HG02678 (cell line): Measurements from ENCODE around the gene LCN6.
"Not testable (repeated sequence)": the region's sequence is repeated elsewhere in the genome, so short reads cannot be mapped to it uniquely, and the experiment has no call there.

ENCODE experiments used
- ATAC-seq: cut with Tn5 transposase; IDR thresholded peaks from one replicate; pipeline ENCODE4 v1.9.1; 2021; ENCODE audit warnings: mild to moderate bottlenecking, moderate library complexity; ENCODE audit not compliant: unreplicated experiment

The LCN6 gene

GRCh38 chr9:136784249-136784996, 36.1 kb upstream of the LCN6 start:
- ATAC-seq = no peak

GRCh38 chr9:136782452-136782851, 34.1 kb upstream of the LCN6 start:
- no peak for ATAC-seq

- no peak for ATAC-seq
Measured at GRCh38 chr9:136779808-136780207, 31.5 kb upstream of the LCN6 start.

- ATAC-seq = no peak
Measured at GRCh38 chr9:136777359-136777758, 29.0 kb upstream of the LCN6 start.

DNA sequence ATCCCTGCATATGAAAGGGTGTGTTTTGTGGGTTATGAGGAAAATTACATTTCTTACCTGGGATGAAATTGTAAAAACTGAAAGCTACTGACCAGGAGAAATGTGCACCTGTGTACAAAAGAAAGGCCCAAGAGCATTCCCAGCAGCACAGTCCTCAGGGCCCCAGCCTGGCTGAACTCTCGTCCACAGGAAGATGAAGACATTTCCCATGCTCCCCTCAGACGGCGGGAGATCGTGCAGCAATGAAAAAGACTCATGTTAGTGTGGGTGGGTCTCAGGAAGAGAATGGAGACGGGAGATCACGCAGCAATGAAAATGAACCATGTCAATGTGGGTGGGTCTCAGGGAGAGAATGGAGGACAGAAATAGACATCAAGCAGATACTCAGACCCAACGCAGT, 28.6 kb upstream of the LCN6 start:
- no peak for ATAC-seq

- no peak for ATAC-seq
Measured at GRCh38 chr9:136775191-136775590, 26.9 kb upstream of the LCN6 start.

DNA sequence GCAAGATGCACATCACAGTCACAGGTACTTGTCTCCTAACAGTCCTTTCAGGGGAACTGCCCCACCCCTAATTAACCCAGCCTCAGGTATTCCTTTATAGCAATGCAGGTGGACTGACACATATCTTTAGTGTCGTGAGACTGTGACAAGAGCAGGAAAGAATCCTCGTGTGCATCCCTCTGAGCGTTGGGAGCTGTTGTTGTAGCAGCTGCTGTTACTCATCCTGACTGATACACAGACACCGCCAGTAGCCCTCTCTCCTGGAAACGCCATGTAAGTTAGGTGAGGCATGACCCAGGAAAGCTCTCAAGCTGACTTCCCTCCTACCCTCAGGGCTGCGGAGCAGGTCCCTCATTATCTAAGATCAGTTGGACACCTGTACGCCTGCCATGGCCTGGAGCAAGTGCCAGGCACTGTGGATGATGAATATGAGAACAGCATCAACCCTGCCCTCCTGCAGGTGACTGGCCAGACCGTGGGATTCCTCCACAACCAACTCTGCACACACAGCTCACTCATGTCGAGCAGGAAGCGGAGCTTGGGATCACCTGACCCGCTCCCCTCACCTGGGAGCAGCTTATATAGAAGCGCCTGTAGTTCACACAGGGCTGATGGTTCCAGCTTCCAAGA, 26.2 kb upstream of the LCN6 start:
- ATAC-seq = no peak

- no peak for ATAC-seq
Measured at GRCh38 chr9:136773386-136774044, 25.2 kb upstream of the LCN6 start.

GRCh38 chr9:136771907-136772415, 23.6 kb upstream of the LCN6 start:
- ATAC-seq = no peak

GRCh38 chr9:136769710-136770191, 21.4 kb upstream of the LCN6 start:
- no peak for ATAC-seq

DNA sequence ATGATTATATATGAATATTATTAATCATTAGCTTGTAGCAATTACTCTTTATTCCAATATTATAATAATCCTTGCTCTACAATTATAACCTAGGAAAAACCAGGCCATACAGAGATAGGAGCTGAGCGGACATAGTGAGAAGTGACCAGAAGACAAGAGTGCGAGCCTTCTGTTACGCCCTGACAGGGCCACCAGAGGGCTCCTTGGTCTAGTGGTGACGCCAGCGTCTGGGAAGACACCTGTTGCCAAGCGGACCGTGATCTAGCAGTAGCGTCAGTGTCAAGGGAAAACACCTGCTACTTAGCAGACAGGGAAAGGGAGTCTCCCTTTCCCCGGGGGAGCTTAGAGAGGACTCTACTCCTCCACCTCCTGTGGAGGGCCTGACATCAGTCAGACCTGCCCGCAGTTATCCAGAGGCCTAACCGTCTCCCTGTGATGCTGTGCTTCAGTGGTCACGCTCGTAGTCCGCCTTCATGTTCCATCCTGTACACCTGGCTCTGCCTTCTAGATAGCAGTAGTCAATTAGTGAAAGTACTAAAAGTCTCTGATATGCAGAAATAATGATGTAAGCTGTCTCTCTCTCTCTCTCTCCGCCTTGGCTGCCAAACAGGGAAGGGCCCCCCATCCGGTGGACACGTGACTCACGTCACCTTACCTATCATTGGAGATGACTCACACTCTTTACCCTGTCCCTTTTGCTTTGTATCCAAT, 18.2 kb upstream of the LCN6 start:
- not testable (repeated sequence) for ATAC-seq

DNA sequence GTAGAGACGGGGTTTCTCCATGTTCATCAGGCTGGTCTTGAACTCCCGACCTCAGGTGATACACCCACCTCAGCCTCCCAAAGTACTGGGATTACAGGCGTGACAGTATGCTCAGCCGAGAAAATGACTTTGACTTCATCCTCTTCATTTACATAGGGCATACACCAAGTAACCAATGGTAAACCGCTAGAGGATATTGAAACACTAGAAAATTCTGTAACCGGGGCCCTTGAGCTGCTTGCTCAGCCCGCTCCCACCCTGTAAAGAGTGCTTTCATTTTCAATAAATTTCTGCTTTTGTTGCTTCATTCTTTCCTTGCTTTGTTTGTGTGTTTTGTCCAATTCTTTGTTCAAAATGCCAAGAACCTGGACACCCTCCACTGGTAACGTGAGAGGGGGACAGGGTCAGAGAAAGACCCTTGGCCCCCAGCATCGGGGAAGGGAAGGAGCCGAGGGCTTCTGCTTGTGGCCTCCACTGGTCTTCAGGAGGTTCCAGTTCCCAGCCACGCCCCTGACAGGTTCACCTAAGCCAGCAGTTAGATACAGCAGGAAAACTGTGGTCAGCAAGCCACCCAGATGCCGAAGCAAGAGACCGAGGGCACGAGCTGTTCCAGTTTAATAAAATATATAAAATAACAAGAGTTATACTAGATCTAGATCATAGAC, 17.6 kb upstream of the LCN6 start:
- ATAC-seq = peak; percentile 65

DNA sequence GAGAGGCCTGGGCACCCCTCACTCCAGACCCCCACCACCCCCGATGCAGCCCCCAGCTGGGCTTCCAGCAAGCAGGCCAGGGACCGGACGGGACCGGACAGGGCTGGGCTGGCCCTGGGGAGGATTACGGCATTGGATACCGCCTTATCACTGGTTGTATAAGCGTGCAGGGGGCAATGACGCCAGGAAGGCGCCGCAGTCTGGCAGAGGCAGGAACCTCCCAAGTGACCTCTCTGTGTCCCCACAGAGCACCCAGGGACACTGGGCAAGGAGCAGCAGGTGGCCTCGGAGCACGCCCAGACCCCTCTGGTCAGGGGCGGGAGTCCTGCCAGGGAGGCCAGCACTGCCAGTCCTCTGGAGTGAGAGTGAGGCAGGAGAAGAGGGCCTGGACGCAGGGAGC, 16.7 kb upstream of the LCN6 start:
- no peak for ATAC-seq

DNA sequence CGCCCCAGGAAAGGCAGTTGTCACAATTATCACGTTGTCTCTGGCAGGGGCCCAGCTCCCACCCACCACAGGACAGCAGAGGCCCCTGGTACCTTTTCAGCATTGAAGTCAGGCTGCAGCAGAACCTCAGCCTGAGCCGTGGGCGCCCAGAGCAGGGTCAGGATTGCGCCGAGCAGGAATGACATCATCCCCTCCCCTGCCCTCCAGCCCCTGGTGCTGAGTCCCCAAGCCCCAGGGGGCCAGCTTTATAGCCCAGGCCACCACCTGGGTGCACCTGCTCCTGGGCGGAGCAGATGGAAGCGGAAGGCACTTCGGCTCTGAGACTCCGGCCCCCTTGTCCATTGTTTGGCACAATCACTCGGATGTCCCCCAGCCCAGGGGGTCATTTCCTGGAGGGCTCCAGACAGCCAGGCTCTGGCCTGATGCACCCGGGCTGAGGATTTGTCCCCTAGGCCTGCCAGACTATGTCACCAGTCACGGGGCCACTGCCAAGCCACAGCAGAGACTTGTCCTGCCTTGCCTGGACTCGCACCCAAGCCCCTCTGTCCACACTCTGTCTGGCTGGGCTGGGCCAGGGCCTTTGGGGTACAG, 16.1 kb upstream of the LCN6 start, which contains the start of gene LCN15:
Gene LCN15, minus strand, starts transcription at position 218 of the 591 bp plus-strand sequence. Its CDS starts 30 bp downstream, at position 188.
- ATAC-seq = no peak

- ATAC-seq = no peak
Measured at GRCh38 chr9:136763649-136764035, 15.3 kb upstream of the LCN6 start.

GRCh38 chr9:136762915-136763648, 14.8 kb upstream of the LCN6 start:
- ATAC-seq = no peak

- ATAC-seq = no peak
Measured at GRCh38 chr9:136762221-136762691, 13.9 kb upstream of the LCN6 start.

DNA sequence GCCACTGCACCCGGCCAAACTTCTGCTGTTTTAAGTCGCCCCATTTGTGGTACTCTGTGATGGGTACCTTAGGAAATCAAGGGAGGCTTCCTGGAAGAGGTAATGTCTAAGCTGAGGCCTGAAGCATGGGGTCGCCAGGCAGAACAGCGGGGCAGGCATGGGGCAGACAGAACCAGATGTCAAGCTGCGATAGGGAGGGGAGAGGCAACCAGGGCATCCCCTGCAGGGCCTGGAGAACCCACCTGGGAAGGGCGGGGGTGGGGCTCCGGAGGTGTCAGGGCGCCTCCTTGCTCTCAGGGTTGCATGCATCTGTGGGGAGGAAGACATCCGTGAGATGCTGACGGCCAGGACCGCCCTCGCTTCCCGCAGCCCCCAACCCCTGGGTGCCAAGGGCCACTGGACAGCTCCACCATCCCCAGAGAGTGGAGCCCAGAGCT, 13.2 kb upstream of the LCN6 start:
- ATAC-seq = no peak

DNA sequence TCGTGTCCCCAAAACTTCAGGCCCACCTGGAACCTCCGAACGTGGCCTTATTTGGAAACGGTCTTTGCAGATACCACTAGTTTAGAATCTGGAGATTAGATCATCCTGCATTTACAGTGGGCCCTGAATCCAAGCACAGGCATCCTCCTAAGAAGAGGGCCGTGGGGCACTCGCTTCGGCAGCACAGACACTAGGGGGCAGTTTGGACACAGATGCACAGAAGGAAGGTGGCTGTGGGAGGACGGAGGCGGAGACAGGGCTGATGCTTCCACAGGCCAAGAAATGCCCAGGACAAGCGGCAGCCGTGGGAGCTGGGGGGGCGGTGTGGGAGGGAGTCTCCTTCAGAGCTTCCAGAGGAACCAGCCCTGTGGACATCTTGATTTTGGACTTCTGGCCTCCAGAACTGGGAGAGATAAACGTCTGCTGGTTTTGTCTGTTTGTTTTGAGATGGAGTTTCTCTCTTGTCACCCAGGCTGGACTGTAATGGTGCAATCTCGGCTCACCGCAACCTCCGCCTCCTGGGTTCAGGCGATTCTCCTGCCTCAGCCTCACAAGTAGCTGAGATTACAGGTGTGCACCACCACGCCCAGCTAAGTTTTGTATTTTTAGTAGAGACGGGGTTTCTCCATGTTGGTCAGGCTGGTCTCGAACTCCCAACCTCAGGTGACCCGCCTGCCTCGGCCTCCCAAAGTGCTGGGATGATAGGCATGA, 12.7 kb upstream of the LCN6 start:
- not testable (repeated sequence) for ATAC-seq
